GM21786 (cell line): ENCODE measurements around the gene TMCO4.
"Not testable (repeated sequence)": the region's sequence is repeated elsewhere in the genome, so short reads cannot be mapped to it uniquely, and the experiment has no call there.

Source experiments
- ATAC-seq: cut with Tn5 transposase; IDR thresholded peaks from one replicate; pipeline ENCODE4 v1.9.1; 2021; ENCODE audit not compliant: unreplicated experiment

The TMCO4 gene

DNA sequence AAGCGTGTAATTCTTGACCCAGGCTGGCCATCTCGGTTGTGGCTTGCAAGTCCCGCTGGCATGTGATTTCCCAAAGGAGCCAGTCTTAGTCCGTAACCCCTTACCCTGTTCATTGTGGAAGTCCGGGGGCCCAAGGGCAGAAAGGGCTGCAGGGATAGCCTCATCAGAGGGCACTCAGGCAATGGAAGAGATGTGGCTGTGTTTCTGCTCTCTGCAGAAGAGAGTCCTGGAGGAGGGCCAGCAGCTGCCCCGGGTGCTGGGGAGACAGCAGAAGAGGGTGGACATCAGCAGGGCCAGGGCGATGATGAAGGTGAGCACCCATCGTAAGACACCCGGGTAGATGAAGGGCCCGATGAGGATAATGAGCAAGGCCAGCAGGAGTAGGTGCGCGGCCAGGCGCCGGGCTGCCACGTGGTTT, 14.5 kb upstream of the TMCO4 start:
- no peak for ATAC-seq

DNA sequence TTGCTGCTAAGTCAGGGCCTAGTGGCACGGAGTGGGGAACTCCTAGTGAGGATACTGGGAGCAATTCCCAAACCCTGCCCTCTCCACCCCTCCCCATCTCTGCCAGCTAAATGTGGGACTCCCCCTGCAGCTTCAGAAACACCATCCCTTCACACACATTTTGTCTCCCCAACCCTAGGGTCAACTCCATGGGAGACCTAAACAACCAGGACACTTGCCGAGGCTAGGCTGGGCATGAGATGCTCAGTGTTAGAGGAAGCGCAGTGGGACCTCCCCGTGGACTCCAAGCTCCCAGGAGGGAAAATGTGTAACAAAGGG, 13.9 kb upstream of the TMCO4 start:
- ATAC-seq: no peak

GRCh38 chr1:19812875-19813642, 13.3 kb upstream of the TMCO4 start:
- no peak for ATAC-seq

DNA sequence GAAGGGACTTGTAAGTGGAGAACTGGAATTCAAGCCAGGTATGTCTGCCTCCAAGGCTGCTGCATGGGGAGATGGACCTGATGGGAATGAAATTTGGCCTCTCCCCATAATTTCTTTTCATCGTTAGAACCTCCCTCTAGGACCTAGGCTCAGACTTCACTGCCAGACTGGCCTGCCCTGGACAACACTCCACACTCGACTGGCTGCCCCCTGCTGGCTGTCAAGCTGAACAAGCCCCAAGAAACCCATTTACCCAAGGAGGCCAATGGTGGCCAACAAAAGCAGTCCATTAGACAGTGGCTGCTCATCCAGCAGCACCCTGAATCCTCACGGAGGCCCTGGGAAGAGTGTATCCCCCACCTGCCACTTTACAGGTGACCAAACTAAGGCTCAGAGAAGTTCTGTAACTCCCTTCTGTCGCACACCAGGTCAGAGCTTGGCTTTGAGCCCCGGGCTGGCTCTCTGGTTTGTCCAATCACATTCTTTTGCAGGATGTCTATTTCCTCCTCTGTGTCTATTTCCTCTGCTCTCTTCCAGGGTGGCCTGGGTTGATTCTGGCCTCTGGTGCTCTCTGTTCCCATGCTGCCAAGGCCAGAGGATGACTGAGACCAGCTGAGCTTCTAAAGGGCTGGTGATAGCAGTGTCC, 11.6 kb upstream of the TMCO4 start:
- no peak for ATAC-seq

GRCh38 chr1:19809044-19809750, 9.5 kb upstream of the TMCO4 start:
- no peak for ATAC-seq

GRCh38 chr1:19808351-19808750, 8.6 kb upstream of the TMCO4 start:
- ATAC-seq: no peak

- ATAC-seq: no peak
Measured at GRCh38 chr1:19804831-19805251, 5.1 kb upstream of the TMCO4 start.

DNA sequence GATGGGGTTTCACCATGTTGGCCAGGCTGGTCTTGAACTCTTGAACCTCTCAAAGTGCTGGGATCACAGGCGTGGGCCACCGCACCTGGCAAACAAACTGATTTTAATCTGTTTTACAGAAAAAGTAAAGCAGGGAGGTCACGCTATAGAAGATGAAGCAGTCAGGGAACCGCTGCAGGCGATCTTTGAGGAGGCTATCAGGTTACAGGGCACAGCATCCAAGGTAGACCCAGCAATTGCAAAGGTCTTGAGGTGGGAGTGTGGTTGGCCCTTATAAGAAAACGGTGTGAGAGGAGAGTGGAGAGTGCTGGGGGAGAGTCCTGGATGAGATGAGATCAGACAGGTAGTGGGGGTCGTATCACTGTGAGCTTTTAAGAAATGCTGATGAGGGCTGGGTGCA, 2.6 kb upstream of the TMCO4 start:
- no peak for ATAC-seq

DNA sequence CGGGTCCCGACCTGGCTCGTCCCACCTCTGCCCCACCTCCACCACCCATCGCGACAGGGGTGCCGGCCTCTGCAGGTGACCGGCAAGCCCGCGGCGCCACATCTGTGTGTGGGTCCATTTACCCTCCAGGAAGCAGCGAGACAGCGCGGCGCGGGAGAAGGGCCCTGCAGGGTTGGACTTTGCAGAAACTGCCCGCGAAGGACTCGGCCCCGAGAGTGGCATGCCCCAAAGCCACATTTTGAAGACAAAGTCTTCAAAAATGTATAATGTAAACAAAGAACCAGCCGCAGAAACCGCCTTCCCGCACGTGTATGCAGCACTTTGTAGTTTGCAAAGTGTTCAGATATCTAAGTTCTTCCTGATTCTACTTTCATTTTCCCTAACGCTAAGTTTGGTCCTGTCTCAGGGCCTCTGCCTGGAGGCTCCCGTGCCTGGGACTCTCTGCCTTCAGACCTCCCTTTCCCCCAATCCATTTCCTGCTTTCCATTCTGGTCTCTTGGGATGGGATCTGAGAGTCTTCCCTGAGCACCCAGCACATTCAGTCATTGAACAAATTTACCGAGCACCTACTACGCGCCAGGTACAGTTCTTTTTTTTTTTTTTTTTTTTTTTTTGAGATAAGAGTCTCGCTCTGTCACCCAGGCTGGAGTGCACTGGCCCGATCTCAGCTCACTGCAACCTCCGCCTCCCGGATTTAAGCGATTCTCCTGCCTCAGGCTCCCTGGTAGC, 524 bp upstream of the TMCO4 start:
- peak; percentile 28 for ATAC-seq

DNA sequence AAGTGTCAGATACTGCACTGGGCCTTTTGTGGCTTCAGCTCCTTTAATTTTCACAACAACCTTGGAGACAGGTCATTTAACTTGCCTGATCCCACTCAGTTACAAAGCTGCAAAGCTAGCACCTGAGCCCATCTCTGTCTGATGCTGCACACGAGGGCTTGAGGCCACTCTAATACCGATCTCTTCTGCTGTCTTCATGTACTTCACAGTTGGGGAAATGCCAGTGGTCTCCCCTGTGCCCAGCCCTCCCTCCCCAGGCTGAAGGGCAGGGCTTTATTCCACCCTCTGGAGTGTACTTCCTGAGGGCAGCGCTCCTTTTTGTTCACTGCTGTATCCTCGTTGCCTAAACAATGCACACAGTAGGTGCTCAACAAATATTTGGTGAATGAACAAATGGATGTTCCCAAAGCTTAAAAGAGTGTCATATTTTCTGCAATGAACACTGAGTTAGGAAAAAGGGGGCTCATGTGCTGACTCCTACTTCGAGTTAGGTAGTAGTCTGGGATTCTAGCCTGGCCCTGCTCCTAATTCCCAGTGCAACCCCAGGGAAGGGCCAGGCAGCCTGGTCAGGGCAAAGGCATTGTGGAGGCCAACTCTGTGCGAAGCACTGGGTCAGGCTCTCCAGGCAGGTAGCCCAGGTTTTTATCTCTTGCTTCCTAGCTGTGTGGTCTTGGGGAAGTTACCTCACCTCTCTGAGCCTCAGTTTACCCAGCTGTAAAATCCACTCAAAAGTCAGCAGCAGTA, 1.1 kb downstream of the TMCO4 start:
- ATAC-seq: no peak

GRCh38 chr1:19797827-19798226, 1.9 kb downstream of the TMCO4 start:
- no peak for ATAC-seq

DNA sequence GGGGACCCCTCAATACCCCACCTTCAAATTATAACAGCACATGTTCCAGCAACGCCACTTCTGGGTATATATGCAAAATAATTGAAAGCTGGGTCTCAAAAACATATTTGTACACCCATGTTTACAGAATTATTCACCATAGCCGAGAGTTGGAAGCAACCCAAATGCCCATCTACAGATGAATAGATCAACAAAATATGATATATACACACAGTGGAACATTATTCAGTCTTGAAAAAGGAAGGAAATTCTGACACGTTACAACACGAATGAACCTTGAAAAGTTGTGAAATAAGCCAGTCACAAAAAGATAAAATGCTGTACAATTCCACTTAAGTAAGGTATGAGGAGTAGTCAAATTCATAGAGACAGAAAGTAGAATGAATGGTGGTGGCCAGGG, 5.1 kb downstream of the TMCO4 start:
- no peak for ATAC-seq

- no peak for ATAC-seq
Measured at GRCh38 chr1:19793360-19794046, 6.2 kb downstream of the TMCO4 start.

GRCh38 chr1:19792237-19793002, 7.3 kb downstream of the TMCO4 start:
- no peak for ATAC-seq

GRCh38 chr1:19790061-19790975, 9.4 kb downstream of the TMCO4 start:
- ATAC-seq: not testable (repeated sequence)

DNA sequence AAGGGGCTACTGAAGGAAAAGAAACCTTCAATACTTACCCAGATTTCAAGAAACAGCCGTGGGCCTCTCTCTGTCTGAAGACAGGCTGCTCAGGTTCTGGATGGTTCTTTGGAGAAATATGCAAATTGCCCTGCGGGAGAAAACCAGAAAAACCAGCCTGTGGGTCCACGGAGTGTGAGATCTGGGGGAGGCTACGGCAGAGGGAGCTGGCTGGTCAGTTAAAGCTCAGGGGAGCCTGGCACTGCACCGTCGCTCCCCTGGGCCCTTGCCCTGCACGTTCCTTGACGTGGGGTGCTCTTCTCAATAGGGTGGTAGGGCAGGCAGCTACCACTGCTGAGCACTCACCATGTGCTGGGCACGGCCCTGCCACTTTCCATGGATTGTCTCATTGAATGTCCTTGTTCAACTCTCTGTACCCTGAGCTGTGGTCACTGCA, 12.7 kb downstream of the TMCO4 start:
- ATAC-seq: no peak

DNA sequence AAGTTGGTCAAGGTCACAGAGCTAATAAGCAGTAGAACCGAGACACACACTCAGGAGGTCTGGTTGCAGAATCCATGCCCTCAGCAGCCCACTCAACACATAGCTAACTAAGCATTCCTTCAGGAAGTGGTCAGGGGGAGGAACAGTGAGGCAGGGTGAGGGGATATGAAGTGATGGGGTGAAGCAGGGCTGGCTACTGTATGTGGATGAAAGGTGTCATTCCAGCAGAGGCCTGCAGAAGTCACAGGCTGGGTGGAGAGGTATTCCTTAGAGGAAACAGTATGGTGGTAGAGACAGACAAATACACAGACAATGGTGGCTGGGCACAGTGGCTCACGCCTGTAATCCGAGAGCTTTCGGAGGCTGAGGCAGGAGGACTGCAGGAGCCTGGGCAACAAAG, 14.1 kb downstream of the TMCO4 start:
- no peak for ATAC-seq

DNA sequence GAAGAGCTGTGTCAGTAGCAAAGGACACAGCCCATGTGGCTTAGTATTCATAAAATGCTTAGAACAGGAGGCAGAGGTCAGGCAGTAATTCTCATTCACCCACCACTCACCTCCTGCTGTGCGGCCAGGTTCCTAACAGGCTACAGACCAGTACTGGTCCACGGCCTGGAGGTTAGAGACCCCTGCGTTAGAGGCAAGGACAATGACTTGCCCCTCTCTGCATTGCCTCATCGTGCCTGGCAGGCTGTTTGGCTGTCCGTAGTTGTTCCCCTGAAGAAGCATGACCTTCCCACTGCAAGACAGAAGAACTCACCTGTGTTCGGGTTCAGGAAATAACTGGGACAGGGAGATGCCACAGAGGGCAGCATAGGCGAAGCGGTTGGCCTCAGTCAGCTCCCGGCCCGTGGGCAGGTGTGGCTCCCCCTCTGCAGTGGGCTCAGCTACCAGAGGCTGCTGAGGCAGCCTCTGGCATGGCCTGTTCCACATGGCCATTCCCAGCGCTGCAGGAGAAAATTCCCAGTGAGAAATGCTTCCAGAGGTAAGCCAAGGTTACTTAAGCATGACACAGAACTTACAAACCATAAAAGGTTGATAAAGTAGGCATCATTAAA, 19.3 kb downstream of the TMCO4 start:
- ATAC-seq: no peak
